ENCODE results near the gene C1QTNF5.

The C1QTNF5 gene

GRCh38 chr11:119373059-119373920 is 32.6 kb upstream of the C1QTNF5 start:
- DNase-seq, result no peak

GRCh38 chr11:119372260-119373058 is 31.8 kb upstream of the C1QTNF5 start:
- DNase-seq, result peak; percentile 41

- DNase-seq, result peak; percentile 72
Measured at GRCh38 chr11:119371778-119372182, 31.1 kb upstream of the C1QTNF5 start.

- DNase-seq, result no peak
Measured at GRCh38 chr11:119371067-119371601, 30.5 kb upstream of the C1QTNF5 start.

GRCh38 chr11:119370486-119371046 is 29.9 kb upstream of the C1QTNF5 start:
- DNase-seq, result peak; percentile 47

GRCh38 chr11:119369132-119369925 is 28.6 kb upstream of the C1QTNF5 start:
- peak; percentile 76 for DNase-seq

- peak; percentile 80 for DNase-seq
Measured at GRCh38 chr11:119368121-119369034, 27.7 kb upstream of the C1QTNF5 start.

GRCh38 chr11:119367661-119368120 is 27.0 kb upstream of the C1QTNF5 start:
- DNase-seq, result no peak

- DNase-seq, result no peak
Measured at GRCh38 chr11:119366690-119367620, 26.3 kb upstream of the C1QTNF5 start.

GRCh38 chr11:119365071-119365591 is 24.4 kb upstream of the C1QTNF5 start:
- no peak for DNase-seq

- no peak for DNase-seq
Measured at GRCh38 chr11:119363851-119364590, 23.3 kb upstream of the C1QTNF5 start.

GRCh38 chr11:119363081-119363850 is 22.6 kb upstream of the C1QTNF5 start:
- no peak for DNase-seq

- peak; percentile 56 for DNase-seq
Measured at GRCh38 chr11:119362741-119363080, 22.0 kb upstream of the C1QTNF5 start.

- DNase-seq, result no peak
Measured at GRCh38 chr11:119361941-119362725, 21.4 kb upstream of the C1QTNF5 start.

- peak; percentile 89 for DNase-seq
Measured at GRCh38 chr11:119361056-119361787, 20.5 kb upstream of the C1QTNF5 start.

GRCh38 chr11:119359365-119360214 is 18.9 kb upstream of the C1QTNF5 start:
- no peak for DNase-seq
